CD4-positive, alpha-beta T cell treated with Interleukin-2 at 100 ng/mL for 4 hours (primary cell): Measurements from ENCODE around the gene TET3.
"Not testable (repeated sequence)": the region's sequence is repeated elsewhere in the genome, so short reads cannot be mapped to it uniquely, and the experiment has no call there.

ENCODE experiments used
- DNase-seq: peaks from one replicate; pipeline ENCODE4 v3.0.0-alpha.2; 2020; ENCODE audit warnings: low spot score

The TET3 gene

GRCh38 chr2:73984203-73984921, at the start of gene TET3:
TET3 (plus strand) TSS chr2:73984910; CDS start chr2:73986404, 1,494 bp downstream.
- no peak for DNase-seq

GRCh38 chr2:73935641-73936040, 49.1 kb upstream of the TET3 start:
- DNase-seq: no peak

- no peak for DNase-seq
Observed at GRCh38 chr2:73937103-73937885, 47.4 kb upstream of the TET3 start.

DNA sequence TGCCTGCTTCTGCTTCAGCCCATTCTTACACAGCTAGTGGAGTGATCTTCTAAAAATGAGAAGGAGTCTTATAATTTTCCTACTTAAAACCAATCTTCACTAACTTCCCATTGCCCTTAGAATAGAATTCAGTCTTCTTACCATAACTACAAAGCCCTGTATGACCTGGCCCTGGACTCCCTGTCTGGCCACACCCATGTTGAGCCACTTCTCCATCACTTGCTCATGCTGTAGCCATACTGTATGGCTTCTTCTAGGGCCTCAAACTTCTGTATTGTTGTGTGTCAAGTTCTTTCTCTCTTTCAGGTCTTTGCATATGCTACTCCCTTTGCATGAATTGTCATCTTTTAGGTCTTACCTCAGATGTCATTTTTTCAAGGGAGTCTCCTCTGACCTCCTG, 46.8 kb upstream of the TET3 start:
- DNase-seq: no peak

DNA sequence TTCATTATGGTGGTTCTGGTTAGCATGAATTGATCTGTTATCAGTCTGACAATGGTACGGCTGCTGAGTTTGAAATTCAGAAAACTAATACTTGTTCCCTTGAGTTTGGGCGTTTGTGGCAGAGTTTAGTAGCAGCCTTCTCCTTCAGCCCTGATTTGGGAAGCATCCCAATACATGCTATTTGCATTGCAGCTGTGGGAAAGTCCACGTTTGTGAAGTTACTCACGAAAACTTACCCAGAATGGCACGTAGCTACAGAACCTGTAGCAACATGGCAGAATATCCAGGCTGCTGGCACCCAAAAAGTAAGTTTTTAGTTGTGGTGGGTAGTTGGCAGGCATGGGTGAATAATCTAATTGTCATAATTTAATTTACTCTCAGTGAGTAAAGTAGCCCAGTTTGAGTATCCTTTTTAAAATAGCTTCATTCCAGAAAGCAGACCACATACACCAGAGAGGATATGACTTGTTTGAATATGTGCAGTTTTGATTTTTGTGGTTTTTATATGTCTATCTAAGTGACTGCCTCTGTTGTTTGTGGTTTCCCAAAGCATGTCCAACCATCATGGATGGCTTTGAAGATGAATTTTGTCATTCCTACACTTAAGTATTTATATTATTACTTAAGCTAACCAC, 45.9 kb upstream of the TET3 start:
- DNase-seq: peak; percentile 33

DNA sequence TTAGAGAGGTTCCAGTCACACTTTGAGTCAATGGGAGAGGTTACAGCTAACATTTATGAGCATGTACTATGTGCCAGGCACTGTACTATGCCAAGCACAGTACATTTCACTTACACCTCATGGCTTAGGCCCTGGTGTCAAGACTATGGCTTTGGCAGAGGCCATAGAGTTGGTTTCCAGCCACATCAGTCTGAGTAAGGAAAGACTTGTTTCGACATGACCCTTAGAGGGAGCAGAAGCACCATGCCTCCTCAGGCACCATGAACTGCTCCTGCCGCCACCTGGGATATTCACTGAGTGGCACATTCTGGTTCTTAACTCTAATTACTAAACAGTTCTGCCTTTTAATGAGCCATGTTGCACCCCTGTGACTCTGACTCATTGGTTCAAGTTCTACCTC, 45.3 kb upstream of the TET3 start:
- DNase-seq: peak; percentile 22

GRCh38 chr2:73940066-73940465, 44.6 kb upstream of the TET3 start:
- not testable (repeated sequence) for DNase-seq

DNA sequence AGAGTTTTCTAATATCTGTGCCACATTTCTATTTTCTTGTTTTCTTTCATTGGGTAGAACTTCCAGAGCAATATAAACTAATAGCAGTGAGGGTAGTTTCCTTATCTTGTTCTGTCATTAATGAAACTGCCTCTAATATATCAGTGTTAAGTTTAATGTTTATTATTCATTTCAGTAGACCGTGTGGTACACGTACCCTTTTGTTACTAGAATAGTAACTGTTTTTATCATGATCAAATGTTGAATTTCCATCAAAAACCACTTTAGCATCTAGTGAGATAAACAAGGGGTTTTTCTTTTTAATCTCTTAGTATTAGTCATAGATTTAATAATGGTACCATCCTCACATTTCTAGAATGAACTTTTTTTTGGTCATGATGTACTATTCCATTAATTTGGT, 42.0 kb upstream of the TET3 start:
- no peak for DNase-seq

- DNase-seq: no peak
Observed at GRCh38 chr2:73944714-73945113, 40.0 kb upstream of the TET3 start.

DNA sequence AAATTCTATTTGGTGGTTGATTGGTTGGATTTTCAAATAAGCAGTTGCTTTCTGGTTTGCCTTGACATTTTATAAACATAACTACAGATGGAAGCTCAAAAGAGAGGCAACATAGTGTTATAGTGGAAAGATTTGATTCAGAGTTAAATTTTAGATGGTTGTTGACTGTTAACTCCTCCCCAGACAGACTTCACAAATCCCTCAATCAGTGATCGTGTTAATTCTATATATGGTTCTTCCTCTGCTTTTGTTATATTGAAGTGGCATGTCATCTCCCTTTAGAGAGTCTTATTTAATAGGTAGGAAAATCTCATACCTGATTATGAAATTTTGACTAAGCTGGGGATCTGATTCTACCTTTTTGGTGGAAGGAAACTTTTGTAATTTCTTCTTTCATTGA, 38.5 kb upstream of the TET3 start:
- no peak for DNase-seq

DNA sequence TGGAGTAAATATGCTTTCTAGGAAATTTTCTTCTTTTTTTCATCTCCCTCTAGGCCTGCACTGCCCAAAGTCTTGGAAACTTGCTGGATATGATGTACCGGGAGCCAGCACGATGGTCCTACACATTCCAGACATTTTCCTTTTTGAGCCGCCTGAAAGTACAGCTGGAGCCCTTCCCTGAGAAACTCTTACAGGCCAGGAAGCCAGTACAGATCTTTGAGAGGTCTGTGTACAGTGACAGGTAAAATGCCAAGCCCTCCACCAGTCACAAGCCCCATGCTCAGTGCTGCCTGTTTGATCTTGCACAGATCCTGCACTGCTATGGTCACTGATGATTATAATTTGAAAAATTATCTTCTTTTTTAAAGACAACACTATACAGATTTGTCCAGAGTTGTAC, 38.0 kb upstream of the TET3 start:
- no peak for DNase-seq

DNA sequence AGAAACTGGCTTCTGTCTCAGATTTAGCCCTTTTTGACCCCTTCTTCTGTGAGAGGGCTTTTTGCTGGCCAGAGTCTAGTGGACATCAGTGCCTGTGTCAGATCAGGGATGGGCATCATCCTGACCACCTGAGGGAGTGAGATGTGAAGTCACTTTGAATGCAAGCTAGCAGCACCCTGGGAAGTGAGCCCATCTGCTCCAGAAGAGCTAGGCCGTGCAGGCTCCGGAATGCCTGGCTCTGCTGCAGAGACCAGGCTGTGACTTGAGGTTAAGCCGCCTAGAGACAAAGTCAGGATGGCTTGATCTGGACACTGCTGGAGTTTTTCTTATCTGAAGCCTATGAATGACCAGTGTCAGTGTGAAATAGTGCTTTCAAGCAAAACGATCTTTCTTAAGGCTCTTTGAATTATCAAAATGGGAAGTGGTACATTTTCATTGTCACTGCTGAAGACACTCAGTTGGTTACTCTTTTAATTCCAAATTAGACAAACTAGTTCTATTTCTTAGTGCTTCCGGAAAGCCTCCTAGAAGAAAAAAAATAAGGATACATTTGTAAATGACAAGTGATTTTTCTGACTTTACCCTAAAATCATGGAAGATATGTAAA, 37.2 kb upstream of the TET3 start:
- DNase-seq: no peak

DNA sequence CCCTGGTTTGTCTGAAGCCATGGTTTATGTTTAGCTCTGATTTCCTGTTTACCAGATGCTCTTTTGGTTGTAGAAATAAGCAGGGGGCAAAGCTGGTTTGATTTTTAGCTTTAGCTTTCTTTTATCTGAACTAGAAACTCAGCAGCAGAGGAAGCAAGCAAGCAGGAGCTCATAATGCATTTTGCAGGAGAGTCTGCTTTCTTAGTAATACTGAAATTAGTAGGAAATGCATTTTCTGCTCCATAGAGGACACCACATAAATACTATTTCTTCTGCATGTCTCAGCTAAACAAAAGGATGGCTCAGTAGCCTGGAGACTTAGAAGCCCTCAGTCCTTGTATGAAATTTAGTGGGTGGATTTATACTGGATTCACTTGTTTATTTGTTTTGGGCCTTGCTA, 34.9 kb upstream of the TET3 start:
- no peak for DNase-seq

GRCh38 chr2:73952499-73953446, 31.9 kb upstream of the TET3 start:
- DNase-seq: no peak

GRCh38 chr2:73956218-73956865, 28.4 kb upstream of the TET3 start:
- no peak for DNase-seq

- DNase-seq: no peak
Observed at GRCh38 chr2:73961274-73961673, 23.4 kb upstream of the TET3 start.

DNA sequence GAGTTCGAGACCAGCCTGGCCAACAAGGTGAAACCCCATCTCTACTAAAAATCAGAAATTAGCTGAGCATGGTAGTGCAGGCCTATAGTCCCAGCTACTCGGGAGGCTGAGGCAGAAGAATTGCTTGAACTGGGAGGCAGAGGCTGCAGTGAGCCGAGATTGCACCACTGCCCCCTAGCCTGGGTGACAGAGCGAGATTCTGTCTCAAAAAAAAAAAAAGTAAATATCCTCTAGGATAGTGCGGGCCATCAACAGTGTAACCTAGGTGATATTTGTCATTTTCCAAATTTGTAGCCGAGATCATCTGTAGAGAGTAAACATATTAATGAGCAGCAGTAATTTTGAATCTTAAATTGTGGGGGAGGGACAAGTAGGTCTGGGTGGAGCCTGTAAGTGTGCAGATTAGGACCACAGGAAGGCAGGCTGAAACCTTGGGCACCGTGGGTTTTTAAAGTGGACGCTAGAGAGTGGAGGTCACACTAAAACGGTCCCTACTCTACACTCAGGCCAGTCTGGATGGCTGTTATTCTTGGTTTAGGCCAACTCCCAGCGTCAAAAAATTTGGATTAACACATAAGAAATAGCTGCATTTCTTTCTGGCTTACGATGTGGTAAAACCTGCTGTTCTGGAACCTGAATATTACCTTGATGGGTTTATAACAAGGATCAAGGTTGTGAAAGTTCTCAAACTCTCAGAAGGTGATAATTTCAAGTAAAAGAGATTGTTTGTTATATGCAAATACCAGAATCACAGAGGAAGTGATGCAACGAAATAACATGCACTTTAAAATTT, 22.7 kb upstream of the TET3 start:
- DNase-seq: no peak

DNA sequence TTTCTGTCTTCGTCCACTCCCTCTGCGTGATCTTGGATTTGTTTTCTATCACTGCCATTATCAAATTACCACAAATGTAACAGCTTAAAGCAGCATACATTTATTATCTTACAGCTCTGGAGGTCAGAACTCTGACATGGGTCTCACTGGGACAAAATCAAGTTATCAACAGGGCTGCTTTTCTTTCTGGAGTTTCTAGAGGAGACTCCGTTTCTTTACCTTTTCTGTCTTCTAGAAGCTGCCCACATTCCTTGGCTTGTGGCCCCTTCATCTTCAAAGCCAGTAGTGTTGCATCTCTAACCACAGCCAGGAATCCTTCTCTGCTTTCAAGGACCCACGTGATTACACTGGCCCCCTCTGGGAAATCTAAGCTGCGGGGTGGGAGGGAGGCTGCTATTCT, 21.9 kb upstream of the TET3 start:
- DNase-seq: no peak

GRCh38 chr2:73963385-73964120, 21.2 kb upstream of the TET3 start:
- peak; percentile 30 for DNase-seq

DNA sequence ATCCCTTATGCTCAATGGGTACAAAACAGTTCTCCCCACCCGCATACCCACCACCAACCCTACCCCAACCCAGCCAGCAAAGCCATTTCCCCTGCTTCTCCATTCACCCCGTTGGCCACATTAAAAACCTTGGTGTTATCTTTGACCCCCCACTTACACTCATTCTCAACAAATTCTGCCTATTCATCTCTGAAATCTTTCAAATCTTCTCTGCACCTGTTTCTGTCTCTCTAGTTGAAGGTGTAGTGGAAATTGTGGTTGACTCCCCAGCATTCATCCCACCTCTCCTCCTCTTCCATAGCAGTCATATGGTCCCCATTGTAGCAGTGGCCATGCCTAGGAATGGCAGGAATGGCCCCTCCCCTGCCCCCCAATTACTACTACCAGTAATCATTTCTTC, 20.5 kb upstream of the TET3 start:
- no peak for DNase-seq
